COR-L47 (cell line): ENCODE measurements around the gene ELMOD2.
A peak's percentile ranks its signal among the peaks of the same experiment; 100 is the strongest.

Experiments
- DNase-seq: peaks from one replicate; lab custom pipeline; 2025; lab: John Stamatoyannopoulos, UW

ELMOD2 gene

GRCh38 chr4:140581078-140581477, 57.1 kb downstream of the ELMOD2 start:
- no peak for DNase-seq

- DNase-seq, result no peak
These were observed 60.5 kb downstream of the ELMOD2 start for GRCh38 chr4:140584439-140584838.

GRCh38 chr4:140595065-140595464, 71.1 kb downstream of the ELMOD2 start:
- peak; percentile 59 for DNase-seq

- DNase-seq, result no peak
These were observed 76.4 kb downstream of the ELMOD2 start for GRCh38 chr4:140600408-140600807.

GRCh38 chr4:140602714-140603113, 78.7 kb downstream of the ELMOD2 start:
- no peak for DNase-seq

DNA sequence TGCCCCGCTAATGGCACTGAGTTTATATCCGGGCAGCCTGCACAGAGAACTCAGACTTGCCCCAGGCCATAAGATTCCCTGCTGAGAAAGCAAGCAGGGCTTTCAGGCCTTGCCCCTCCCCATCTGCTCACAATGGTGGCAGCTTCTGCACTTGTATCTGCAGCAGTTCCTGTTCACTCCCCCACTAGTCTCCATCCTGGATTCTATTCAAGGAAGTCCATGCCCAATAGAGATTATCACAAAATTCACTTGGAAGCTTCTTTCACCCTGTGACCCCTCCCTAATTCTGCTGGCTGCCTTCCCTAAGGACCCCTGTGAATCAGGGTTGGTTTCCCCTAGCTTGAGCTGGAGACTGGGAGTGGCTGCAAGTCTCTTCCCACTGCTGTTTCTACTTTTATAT, 79.3 kb downstream of the ELMOD2 start:
- DNase-seq, result peak; percentile 13
